ENCODE measurements around the gene POU4F1.

The POU4F1 gene

DNA sequence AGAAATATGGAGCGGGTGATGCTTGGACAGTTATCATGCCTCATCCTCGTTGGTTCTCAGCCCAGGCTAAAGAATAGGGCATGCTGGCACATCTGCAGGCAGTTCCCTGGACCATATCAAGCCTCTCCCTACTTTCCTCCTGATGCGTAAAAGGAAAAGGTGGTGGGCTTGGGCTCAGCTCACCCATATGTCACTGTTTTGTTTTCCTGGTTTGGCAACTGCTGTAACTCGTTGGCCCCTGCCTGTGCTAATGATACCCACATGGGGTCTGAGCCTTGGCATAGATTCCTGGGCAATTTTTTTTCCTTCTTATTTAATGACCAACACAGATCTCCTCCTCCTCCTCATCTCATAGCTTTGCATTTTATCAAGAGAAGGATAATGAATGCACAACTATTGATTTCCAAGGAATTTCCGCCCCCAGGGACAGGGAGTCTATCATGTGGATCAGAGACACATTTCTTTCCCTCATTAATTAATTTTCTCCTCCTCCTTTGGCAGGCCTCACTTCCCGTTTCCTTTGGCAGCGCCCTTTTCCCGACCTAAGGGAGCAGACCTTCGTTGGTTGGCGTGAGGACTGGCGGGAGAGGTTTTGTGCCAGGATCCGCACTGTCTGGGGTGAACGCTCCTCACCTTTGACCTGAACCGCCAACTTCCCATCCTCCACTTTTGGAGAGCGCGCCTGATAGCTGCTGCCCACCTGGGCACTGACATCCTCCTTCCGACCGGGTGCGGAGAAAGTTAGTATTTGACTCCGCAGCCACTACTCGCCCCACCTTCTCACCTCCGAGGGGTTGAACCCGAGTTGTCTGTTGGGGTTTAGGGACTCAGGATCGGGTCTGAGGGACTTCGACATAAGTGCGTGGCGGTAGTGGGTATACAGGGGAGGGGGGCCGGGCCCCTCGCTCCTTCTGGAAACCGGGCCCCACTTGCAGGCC is 3.4 kb upstream of the POU4F1 start:
- FAIRE-seq = no peak
- DNase-seq (ENCODE audit: insufficient read length, low spot score) = no peak
- TF ChIP-seq, protein P1, sequence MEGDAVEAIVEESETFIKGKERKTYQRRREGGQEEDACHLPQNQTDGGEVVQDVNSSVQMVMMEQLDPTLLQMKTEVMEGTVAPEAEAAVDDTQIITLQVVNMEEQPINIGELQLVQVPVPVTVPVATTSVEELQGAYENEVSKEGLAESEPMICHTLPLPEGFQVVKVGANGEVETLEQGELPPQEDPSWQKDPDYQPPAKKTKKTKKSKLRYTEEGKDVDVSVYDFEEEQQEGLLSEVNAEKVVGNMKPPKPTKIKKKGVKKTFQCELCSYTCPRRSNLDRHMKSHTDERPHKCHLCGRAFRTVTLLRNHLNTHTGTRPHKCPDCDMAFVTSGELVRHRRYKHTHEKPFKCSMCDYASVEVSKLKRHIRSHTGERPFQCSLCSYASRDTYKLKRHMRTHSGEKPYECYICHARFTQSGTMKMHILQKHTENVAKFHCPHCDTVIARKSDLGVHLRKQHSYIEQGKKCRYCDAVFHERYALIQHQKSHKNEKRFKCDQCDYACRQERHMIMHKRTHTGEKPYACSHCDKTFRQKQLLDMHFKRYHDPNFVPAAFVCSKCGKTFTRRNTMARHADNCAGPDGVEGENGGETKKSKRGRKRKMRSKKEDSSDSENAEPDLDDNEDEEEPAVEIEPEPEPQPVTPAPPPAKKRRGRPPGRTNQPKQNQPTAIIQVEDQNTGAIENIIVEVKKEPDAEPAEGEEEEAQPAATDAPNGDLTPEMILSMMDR (IDR thresholded peaks at IDR 0.05; ENCODE audit: insufficient read depth, missing control alignments) = no peak

DNA sequence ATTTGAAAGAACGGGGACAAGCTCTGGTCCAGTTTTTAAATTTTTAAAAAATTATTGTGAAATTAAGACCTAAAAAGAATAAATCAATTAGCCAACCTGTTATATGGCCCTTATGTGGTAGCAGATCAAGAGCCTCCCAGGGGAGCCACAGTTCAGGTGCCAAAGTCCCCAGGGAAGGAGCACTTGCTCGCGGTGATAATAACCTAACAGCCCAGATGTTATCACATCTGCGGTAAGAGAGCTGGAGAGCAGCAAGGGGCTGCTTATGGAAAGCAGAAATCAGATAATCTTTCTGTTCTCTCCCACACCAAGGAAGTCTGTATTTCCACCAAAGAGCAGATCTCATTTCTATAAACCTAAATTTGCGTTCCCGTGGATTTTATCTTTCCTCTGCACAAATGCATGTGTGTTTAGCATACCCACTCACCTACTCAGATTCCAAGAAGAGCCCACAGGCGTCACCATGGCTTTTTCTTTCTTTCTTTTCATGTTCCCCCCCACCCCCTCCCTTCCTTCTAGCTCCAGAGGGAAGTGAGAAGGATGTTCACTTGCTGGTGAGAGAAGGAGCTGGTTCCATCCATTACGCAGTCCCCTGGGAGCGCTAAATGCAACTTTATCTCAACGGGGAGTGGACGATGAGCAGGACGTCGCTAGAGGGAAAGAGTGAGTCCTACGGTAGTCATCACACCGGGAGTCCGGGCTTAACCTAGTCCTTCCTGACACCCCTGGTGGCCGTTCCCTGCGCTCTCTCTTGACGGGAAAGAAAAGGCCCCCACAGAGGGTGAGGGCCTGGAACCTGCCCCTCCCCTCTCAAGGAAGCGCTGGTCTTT is 1.6 kb upstream of the POU4F1 start:
- no peak for FAIRE-seq
- DNase-seq (ENCODE audit: insufficient read length, low spot score) = no peak
- TF ChIP-seq, protein P1 (IDR thresholded peaks at IDR 0.05; ENCODE audit: insufficient read depth, missing control alignments) = no peak

DNA sequence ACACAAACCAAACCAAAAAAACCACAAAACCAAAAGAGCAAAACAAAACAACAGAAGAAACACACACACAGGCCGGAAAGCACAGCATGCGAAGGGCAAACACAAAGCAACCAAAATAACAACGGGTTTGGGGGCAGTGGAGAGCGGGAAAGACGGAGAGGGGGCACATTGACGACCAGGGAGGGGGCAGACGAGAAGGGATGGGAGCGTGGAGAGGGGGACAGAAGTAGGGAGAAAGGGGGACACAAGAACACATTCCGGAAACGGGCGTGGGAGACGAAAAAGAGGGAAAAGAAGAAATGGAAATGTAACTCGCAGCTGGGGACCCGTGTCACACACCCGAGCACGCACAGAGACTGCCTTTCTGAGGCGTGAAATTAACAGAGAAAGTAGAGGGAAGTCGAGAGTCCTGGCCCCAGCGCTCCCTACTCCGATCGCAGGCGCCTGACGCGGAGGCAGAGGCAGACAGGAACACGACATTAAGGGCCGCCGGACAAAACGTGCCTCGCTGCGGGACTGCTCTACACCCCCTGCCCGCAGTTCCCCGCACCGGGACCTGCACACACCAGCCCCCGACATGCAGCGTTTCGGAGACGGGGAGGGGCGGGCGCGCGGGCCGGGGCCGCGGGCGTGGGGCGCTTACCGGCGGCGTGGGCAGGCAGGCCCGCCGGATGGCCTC is 652 bp downstream of the POU4F1 start:
- DNase-seq (ENCODE audit: insufficient read length, low spot score) (no peak), FAIRE-seq (no peak)
- TF ChIP-seq, protein P1 (IDR thresholded peaks at IDR 0.05; ENCODE audit: insufficient read depth, missing control alignments) = no peak

DNA sequence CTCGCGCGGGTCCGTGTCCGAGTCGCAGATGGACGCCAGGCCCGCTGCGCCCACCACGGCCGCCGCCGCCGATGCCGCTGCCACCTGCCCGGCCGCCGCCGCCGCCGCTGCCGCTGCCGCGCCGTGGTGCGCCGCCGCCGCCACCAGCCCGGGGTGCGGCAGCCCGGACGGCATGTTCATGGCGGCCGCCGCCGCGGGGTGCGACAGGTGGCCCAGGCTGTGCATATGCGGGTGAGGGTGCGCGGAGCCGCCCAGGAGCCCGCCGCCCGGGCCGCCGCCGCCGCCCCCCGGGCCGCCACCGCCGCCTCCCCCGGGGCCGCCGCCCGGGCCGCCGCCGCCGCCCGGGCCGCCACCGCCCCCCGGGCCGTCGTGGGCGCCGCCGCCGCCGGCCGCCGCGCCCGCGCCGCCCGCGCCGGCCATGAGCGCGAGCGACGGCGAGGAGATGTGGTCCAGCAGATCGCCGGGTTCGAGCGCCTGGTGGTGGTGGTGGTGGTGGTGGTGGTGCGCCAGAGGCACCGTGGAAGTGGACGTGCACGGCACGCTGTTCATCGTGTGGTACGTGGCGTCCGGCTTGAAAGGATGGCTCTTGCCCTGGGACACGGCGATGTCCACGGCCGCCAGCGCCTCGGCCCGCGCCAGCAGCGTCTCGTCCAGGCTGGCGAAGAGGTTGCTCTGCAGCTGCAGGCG is 1.3 kb downstream of the POU4F1 start:
- no peak for DNase-seq (ENCODE audit: insufficient read length, low spot score)
- FAIRE-seq = no peak
- TF ChIP-seq, protein P1 (IDR thresholded peaks at IDR 0.05; ENCODE audit: insufficient read depth, missing control alignments) = no peak

DNA sequence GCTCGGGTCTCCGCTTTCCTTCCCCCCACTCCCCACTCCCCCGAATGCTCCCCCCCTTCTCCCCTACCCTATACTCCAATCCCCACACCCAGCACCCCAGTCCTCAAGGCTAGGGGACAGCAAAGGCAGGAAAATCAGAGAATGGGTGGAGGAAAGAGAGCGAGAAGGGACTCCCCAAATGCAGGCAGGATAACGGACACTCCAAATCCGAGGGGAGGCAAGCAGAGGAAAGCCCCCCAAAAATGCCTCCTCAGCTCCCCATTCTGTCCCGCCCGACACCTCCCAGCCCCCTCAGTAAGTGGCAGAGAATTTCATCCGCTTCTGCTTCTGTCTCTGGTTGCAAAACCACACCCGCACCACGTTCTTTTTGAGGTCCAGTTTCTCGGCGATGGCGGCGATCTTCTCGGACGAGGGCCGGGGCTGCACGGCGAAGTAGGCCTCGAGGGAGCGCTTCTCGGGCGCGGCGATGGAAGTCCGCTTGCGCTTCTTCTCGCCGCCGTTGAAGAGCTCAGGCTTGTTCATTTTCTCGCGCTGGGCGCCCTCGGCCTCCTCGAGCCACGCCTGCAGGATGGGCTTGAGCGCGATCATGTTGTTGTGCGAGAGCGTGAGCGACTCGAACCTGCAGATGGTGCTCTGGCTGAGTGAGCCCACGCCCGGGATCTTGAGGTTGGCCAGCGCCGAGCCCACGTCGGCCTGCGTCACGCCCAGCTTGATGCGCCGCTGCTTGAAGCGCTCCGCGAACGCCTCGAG is 2.1 kb downstream of the POU4F1 start:
- no peak for DNase-seq (ENCODE audit: insufficient read length, low spot score)
- FAIRE-seq = no peak
- TF ChIP-seq, protein P1 (IDR thresholded peaks at IDR 0.05; ENCODE audit: insufficient read depth, missing control alignments) = no peak

DNA sequence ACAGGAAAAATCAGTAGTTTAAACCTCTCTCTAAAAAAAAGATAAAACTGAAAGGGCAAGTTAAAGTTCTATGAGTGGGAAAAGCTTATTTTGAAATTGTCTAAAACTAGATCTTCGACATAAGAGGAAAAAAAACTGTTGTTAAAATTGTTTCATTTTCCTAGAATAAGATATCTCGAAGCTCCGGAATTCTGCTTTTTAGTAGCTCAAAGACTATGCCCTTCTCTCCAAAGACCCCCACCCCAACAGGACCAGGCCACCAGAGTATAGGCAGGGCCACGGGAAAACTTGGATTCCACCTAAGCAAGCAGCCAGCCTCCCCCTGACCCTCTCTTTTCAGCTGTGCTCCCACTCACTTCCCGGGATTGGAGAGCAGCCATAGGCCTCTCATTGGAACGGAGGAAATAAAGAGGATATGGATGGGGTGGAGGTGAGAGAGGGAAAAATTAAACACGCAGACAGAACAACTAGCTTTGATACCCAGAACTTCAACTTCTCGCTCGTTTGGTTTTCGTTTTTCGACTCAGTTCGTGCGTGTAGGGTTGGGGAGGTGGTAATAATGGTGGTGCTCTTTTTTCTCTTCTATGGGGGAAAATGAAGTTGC is 3.0 kb downstream of the POU4F1 start:
- no peak for DNase-seq (ENCODE audit: insufficient read length, low spot score)
- TF ChIP-seq, protein P1 (IDR thresholded peaks at IDR 0.05; ENCODE audit: insufficient read depth, missing control alignments) = no peak
- no peak for FAIRE-seq
